ENCODE measurements around the gene CNST. TPM values are rescaled to one million over a fixed set of nuclear protein-coding genes. Genes with fewer than 3 reads are reported as not detected.

CNST gene
- total and polyA plus RNA-seq, 9 of the 15 experiments (the other 6 are each of a cell fraction or from before 2014, with no cell fraction given), result 17.0 to 55.3 (median 30.8) TPM

DNA sequence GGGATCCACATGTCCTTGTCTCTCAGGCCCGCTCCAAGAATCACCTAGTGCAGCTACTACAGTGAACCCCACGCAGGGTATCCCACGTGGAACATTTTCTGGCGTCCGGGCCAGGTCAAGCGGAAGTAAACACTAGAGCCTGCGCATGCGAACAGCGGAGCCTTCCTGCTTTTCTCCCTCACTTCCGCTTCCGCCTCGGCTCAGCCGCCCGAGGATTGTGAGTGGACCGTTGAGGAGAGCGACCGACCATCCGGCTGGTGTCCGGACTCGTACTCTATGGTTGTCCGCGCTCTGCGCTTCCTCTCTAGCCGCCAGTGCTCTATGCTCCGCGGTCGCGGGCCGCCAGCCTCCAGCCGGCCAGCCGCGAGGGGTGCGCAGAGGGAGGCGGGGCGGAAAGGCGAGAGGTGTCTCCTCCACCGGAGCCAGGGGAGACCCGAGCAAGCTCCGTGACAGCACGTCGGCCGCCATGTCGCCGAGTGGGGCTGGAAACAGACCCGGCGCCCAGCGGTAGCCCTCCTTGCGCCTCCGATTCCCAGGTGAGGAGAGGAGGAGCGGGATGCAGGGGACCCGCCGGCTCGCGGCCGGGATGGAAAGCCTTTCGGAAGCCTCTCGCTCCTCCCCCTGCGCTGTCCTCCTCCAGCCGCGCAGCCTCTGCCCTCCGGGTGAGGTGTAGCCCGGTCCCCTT, at the start of gene CNST, which contains the start of gene TFB2M (continued):
- TF ChIP-seq CBFA2T3 (IDR thresholded peaks at IDR 0.05) (peak; percentile 15; the same call in 1 of the 2 replicates), STAT5B (CRISPR knock-in tag; IDR thresholded peaks at IDR 0.05) (no peak), ZNF431 (CRISPR knock-in tag; IDR thresholded peaks at IDR 0.05) (peak; percentile 81; the same call in 1 of the 2 replicates), FOXK1 (CRISPR knock-in tag; IDR thresholded peaks at IDR 0.05; ENCODE audit: borderline replicate concordance) (peak; percentile 19; the same call in 1 of the 2 replicates), SRSF7 (optimal IDR thresholded peaks at IDR 0.05; ENCODE audit: low read depth, low read length) (no peak), CTBP1 (IDR thresholded peaks at IDR 0.05; ENCODE audit: borderline replicate concordance) (peak; percentile 97), PHB (CRISPR knock-in tag; IDR thresholded peaks at IDR 0.05) (peak; percentile 45; the same call in 1 of the 2 replicates), E2F3 (CRISPR knock-in tag; IDR thresholded peaks at IDR 0.05) (peak; percentile 60; the same call in 1 of the 2 replicates)
- TF ChIP-seq, protein P1, sequence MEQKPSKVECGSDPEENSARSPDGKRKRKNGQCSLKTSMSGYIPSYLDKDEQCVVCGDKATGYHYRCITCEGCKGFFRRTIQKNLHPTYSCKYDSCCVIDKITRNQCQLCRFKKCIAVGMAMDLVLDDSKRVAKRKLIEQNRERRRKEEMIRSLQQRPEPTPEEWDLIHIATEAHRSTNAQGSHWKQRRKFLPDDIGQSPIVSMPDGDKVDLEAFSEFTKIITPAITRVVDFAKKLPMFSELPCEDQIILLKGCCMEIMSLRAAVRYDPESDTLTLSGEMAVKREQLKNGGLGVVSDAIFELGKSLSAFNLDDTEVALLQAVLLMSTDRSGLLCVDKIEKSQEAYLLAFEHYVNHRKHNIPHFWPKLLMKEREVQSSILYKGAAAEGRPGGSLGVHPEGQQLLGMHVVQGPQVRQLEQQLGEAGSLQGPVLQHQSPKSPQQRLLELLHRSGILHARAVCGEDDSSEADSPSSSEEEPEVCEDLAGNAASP (IDR thresholded peaks at IDR 0.05), result no peak
- TF ChIP-seq, protein P2, sequence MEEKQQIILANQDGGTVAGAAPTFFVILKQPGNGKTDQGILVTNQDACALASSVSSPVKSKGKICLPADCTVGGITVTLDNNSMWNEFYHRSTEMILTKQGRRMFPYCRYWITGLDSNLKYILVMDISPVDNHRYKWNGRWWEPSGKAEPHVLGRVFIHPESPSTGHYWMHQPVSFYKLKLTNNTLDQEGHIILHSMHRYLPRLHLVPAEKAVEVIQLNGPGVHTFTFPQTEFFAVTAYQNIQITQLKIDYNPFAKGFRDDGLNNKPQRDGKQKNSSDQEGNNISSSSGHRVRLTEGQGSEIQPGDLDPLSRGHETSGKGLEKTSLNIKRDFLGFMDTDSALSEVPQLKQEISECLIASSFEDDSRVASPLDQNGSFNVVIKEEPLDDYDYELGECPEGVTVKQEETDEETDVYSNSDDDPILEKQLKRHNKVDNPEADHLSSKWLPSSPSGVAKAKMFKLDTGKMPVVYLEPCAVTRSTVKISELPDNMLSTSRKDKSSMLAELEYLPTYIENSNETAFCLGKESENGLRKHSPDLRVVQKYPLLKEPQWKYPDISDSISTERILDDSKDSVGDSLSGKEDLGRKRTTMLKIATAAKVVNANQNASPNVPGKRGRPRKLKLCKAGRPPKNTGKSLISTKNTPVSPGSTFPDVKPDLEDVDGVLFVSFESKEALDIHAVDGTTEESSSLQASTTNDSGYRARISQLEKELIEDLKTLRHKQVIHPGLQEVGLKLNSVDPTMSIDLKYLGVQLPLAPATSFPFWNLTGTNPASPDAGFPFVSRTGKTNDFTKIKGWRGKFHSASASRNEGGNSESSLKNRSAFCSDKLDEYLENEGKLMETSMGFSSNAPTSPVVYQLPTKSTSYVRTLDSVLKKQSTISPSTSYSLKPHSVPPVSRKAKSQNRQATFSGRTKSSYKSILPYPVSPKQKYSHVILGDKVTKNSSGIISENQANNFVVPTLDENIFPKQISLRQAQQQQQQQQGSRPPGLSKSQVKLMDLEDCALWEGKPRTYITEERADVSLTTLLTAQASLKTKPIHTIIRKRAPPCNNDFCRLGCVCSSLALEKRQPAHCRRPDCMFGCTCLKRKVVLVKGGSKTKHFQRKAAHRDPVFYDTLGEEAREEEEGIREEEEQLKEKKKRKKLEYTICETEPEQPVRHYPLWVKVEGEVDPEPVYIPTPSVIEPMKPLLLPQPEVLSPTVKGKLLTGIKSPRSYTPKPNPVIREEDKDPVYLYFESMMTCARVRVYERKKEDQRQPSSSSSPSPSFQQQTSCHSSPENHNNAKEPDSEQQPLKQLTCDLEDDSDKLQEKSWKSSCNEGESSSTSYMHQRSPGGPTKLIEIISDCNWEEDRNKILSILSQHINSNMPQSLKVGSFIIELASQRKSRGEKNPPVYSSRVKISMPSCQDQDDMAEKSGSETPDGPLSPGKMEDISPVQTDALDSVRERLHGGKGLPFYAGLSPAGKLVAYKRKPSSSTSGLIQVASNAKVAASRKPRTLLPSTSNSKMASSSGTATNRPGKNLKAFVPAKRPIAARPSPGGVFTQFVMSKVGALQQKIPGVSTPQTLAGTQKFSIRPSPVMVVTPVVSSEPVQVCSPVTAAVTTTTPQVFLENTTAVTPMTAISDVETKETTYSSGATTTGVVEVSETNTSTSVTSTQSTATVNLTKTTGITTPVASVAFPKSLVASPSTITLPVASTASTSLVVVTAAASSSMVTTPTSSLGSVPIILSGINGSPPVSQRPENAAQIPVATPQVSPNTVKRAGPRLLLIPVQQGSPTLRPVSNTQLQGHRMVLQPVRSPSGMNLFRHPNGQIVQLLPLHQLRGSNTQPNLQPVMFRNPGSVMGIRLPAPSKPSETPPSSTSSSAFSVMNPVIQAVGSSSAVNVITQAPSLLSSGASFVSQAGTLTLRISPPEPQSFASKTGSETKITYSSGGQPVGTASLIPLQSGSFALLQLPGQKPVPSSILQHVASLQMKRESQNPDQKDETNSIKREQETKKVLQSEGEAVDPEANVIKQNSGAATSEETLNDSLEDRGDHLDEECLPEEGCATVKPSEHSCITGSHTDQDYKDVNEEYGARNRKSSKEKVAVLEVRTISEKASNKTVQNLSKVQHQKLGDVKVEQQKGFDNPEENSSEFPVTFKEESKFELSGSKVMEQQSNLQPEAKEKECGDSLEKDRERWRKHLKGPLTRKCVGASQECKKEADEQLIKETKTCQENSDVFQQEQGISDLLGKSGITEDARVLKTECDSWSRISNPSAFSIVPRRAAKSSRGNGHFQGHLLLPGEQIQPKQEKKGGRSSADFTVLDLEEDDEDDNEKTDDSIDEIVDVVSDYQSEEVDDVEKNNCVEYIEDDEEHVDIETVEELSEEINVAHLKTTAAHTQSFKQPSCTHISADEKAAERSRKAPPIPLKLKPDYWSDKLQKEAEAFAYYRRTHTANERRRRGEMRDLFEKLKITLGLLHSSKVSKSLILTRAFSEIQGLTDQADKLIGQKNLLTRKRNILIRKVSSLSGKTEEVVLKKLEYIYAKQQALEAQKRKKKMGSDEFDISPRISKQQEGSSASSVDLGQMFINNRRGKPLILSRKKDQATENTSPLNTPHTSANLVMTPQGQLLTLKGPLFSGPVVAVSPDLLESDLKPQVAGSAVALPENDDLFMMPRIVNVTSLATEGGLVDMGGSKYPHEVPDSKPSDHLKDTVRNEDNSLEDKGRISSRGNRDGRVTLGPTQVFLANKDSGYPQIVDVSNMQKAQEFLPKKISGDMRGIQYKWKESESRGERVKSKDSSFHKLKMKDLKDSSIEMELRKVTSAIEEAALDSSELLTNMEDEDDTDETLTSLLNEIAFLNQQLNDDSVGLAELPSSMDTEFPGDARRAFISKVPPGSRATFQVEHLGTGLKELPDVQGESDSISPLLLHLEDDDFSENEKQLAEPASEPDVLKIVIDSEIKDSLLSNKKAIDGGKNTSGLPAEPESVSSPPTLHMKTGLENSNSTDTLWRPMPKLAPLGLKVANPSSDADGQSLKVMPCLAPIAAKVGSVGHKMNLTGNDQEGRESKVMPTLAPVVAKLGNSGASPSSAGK (IDR thresholded peaks at IDR 0.05), result no peak
- TF ChIP-seq, protein P3, sequence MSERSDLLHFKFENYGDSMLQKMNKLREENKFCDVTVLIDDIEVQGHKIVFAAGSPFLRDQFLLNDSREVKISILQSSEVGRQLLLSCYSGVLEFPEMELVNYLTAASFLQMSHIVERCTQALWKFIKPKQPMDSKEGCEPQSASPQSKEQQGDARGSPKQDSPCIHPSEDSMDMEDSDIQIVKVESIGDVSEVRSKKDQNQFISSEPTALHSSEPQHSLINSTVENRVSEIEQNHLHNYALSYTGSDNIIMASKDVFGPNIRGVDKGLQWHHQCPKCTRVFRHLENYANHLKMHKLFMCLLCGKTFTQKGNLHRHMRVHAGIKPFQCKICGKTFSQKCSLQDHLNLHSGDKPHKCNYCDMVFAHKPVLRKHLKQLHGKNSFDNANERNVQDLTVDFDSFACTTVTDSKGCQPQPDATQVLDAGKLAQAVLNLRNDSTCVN (CRISPR knock-in tag; IDR thresholded peaks at IDR 0.05), result no peak
- TF ChIP-seq, protein P4, sequence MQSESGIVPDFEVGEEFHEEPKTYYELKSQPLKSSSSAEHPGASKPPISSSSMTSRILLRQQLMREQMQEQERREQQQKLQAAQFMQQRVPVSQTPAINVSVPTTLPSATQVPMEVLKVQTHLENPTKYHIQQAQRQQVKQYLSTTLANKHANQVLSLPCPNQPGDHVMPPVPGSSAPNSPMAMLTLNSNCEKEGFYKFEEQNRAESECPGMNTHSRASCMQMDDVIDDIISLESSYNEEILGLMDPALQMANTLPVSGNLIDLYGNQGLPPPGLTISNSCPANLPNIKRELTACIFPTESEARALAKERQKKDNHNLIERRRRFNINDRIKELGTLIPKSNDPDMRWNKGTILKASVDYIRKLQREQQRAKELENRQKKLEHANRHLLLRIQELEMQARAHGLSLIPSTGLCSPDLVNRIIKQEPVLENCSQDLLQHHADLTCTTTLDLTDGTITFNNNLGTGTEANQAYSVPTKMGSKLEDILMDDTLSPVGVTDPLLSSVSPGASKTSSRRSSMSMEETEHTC (IDR thresholded peaks at IDR 0.05), result no peak

Data from K562 (cell line).